Stimulated activated naive CD4-positive, alpha-beta T cell treated with Interleukin-2 at 50 U/mL for 16 hours (primary cell): ENCODE measurements around the gene A4GALT.
"Not testable (repeated sequence)": the region's sequence is repeated elsewhere in the genome, so short reads cannot be mapped to it uniquely, and the experiment has no call there.

Experiments
- DNase-seq: peaks from one replicate; lab custom pipeline; 2025; lab: John Stamatoyannopoulos, UW

A4GALT gene

DNA sequence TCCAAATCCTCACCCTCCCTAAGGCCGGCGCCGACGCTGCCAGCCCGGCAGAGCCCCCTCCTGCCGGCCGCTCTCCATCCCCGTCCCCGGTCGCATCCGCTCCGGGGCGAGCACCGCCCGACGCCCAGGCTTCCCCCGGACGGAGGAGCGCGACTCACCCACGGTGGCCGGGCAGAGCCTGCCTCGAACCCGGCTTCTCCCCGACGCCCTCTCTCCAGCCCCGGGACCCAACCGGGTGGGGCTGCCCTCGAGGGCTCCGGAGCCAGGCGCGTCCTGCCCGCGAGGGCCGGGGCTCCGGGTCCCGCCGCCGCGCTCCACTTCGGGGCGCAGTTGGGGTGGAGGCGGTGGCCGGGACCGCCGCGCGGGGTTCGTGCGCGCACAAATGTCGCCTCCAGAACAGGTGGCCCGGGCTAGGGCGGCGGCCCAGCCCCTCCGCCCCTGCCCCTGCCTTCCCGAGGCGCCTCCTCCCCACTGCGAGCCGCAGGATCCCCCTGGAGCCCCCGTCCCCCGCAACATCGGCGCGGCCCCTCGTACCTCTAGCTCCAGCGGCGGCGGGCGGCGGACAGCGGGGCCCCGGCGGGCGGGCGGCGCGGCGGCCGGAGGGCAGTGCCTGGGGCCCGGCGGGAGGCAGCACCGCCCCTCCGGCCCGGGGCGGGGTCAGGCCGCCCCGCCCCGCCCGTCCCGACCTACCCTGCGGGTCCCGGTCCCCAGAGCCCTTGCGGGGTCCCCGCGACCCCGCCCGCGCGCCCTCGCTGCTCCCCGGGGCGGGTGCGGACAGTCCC is at the start of gene A4GALT:
Gene A4GALT (minus strand): TSS at position 608 of the 782 bp plus-strand sequence. CDS start 26,919 bp downstream, outside the sequence.
- no peak for DNase-seq

GRCh38 chr22:42770448-42770726 is 49.7 kb upstream of the A4GALT start:
- no peak for DNase-seq

GRCh38 chr22:42769574-42770447 is 49.1 kb upstream of the A4GALT start:
- no peak for DNase-seq

DNA sequence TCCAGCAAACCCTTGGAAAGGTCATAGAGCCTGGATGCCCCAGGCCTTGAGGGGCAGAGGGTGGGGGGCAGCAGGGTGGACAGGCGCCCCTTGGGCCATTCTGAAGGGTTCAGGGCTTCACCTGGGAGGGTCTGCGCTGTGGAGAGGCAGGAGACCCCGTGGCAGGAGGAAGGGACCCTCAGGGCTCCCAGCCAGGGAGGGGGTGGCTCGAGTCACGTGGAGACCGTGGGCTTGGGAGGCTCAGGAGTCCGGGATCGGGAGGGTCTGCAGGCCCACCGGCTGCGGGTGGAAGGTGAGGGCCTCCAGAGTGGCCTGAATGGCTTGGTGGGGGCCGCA is 48.5 kb upstream of the A4GALT start:
- DNase-seq = no peak

DNA sequence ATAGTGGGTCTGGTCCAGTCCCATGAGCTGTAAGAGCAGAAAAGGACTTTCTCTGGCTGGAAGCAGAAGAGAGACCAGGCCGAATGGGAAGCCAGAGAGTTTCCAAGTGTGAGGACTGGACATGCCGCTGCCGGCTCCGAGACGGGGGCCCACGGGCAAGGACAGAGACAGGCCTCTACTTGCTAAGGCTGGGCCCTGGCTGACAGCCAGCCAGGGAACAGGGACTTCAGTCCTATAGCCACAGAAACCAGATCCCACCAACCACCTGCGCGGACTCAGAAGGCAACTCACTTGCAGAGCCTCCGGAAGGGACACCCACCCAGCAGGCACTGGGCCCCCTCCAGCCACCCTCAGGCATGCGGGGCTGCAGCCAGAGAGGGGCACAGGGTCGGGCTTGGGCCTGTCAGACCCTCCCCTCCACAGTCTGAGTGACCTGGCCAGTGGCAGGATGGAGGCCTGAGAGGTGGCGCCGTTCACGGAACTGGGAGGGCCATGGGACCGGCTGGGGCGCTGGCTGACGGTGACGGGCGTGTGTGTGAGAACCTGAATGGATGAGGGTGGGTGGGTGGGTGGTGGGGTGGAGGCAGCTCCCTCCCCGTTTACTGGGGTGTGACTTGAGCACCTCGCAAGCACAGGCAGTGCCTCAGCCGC is 47.8 kb upstream of the A4GALT start:
- DNase-seq = no peak

DNA sequence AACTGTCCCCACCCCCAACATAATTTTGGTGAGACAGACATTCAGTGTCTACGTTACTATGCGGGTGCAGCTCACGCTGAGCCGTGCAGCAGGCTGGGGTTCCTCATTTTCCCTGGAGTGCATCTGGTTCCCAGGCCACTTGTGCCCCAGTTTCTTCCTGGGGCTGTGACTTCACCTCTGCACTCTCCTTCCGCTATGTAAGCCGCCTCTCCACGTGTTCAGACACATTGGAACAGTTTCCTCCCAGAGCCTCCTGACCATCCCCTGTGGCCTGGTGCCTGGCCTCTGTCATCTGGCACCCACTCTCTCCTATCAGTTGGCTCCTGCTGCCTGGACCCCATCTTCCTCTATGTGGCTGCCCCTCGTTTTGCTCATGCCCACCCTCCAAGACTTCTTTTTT is 46.2 kb upstream of the A4GALT start:
- DNase-seq = no peak

DNA sequence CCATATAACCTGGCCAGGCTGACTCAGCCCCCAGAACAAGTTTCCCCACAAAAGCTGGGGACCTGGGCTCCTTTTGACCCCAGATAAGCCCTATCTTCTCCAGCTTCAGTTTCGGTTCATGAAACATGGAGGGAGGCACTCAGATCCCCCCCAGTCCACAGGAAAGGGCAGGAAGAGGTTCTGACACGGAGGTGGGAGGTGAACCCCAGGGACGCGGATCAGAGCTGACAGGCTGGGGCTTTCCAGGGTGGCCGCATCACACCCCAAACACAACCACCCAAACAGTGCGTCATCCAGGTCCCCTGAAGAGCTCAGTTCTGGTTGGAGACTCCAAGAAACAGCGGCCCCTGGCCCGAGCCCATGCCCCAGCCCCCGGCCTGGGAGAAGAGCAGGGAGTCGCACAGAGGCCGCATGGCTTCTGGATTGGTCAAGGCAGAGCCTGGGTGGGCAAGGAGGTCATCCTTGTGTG is 44.3 kb upstream of the A4GALT start:
- DNase-seq = no peak

GRCh38 chr22:42763965-42764480 is 43.4 kb upstream of the A4GALT start:
- DNase-seq = no peak

DNA sequence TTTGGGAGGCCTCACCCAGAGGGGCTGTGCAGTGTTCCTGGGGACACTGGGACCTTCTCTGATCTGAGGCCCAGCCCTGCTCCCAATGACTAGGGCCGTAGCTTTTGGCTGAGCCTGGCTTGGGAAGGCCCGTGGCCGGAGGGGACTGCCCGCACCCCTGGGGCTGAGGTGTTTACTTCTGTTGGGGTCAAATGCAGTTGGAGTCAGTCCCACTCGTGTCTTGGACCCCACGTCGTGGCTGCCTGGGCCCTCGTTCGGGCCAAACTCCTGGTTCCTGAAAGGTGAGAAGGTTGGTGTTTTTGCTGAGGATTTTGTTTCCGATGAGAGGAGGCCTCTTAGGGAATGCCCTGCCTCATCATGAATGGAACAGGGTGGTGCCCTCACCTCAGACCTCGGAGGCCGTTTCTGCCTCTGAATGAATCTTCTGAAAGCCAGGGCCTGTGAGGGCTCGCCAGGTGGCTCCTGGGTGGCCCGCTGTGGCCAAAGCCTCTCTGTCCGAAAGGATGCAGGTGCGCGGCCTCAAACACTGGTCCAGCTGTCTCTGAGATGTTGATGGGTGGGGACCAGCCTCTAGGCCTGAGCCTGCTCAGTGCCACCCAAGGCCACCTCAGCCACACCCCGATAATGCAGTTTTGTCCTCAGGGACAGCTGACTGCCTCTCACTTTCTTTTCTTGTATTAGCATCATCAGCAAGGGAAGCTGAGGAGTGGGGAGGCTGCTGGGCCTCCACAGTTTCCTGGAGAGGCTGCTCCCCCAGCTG is 40.3 kb upstream of the A4GALT start:
- no peak for DNase-seq

- DNase-seq = no peak
Measured at GRCh38 chr22:42758931-42759629, 38.4 kb upstream of the A4GALT start.

- DNase-seq = not testable (repeated sequence)
Measured at GRCh38 chr22:42755553-42755952, 34.9 kb upstream of the A4GALT start.

DNA sequence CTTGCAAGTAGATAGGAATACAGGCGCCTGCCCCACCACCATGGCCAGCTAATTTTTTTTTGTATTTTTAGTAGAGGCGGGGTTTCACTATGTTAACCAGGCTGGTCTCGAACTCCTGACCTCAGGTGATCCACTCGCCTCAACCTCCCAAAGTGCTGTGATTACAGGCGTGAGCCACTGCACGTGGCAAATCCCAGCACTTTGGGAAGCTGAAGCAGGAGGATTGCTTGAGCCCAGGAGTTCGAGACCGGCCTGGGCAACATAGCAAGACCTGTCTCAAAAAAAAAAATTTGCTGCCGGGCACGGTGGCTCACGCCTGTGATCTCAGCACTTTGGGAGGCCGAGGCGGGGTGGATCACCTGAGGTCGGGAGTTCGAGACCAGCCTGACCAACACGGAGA is 34.5 kb upstream of the A4GALT start:
- not testable (repeated sequence) for DNase-seq

DNA sequence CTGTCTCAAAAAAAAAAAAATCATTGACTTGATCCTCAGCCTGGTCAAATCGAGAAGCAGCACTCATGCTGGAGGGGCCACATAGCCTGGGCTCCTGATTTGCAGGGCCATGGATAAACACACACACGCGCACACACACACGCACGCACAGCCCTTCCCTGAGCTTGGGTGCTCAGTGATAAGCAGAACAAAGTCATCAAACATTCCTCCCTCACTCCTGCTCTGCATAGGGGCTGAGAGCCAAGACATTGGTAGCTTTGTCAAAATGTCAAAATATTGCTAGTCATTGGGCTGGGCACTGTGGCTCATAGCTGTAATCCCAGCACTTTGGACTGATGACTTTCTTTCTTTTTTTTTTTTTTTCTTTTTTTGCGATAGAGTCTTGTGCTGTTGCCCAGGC is 34.0 kb upstream of the A4GALT start:
- no peak for DNase-seq

GRCh38 chr22:42752912-42753311 is 32.2 kb upstream of the A4GALT start:
- no peak for DNase-seq

DNA sequence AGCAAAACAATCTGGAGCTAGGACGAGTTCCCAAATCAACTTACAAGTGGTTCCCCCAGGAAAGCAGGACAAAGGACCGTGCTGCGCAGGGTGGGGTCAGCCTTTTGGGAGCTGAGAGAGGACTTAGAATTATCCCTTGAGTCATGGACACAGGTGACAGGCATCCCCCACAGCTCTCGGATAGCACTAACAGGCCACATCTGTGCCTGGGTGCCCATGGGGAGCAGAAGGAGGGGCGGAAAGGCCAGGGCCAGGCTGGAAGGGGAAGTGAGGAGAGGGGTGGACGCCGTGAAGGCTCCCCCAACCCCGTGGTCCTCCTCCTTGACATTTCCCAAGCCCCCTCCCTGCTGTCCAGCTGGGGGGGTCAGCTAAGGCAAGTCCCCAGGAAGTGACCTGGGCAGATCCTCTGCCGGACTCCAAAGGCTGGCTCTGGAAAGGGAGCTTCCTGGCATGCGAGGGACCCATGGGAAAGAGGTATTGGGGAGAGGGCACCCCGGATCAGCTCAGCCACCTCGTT is 31.6 kb upstream of the A4GALT start:
- DNase-seq = no peak

GRCh38 chr22:42750421-42750820 is 29.8 kb upstream of the A4GALT start:
- not testable (repeated sequence) for DNase-seq

DNA sequence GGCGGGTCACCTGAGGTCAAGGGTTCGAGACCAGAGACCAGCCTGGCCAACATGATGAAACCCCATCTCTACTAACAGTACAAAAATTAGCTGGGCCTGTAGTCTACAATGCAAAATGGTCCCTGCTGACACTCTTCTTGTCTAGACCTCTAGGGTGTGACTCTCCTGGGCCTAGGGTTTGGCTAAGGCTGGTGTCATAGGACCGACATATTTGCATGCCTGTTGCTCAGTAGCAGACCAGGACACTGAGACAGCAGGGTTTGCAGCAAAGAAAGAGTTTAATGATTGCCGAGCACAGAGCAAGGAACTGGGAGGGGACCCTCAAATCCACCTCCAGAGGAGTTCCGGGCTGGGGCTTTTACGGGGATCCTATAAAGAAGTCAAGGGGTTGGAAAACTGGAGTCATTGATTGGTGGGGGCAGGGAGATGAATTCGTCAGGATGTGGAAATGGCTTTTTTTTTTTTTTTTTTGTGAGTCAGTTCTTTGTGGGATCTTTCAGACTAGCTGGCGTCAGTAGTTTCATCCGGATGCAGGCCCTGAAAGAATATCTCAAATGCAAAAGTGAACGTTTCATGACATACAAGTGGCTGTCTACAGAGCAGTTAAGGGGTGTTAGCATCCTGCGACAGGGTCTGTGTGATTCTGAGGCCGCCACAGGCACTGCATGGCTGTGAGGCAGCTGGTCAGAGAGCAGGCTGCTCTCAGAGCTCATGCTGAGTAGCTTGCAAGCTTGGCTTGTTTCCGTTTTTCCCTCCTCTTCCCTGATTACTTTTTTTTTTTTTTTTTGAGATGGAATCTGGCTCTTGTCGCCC is 27.2 kb upstream of the A4GALT start:
- DNase-seq = no peak

- DNase-seq = no peak
Measured at GRCh38 chr22:42745118-42745517, 24.4 kb upstream of the A4GALT start.

DNA sequence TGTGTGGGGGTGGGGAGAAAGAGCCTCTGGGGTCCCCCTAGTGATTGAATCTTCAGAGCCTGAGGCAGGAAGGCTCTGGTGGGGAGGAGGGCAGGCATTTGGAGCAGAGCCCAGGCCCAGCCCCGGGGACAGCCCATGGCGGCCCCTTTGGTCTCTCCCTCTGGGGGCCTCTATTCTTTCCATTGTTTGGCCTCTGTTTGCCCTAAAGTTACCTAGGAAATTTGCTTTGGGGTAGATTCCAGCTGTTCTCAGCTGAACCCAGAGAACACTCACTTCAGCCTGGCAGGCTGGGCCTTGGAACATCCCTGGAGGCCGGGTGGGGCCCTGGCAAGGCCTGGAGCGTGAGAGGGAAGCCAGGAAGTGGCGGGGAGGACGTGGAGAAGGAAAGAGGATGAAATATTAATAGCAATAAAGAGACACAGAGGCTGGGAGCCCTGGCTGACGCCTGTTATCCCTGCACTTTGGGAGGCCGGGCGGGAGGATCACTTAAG is 22.9 kb upstream of the A4GALT start:
- no peak for DNase-seq

DNA sequence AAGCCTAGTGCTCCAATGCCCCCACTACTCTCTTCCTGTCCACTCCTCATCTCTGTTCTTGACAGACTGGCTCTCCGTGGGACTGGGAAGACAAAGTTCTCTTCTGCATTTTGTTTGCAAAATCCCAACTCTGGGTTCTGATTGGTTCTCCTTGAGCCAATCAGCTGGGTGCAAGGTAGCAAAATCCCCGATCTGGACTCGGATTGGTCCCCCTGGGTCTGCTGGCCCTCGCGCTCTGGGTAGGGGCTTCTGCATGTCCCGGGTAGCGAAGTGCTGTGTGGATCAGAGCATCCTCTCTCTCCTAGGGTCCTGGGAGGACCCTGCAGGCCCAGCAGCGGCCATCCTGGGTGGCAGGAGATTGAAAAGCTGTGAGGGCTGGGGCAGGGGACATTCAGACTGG is 22.3 kb upstream of the A4GALT start:
- no peak for DNase-seq
